Thymus (tissue), 14 donors: ENCODE results near the gene CSDE1. TPM values are rescaled to one million over a fixed set of nuclear protein-coding genes. Genes with fewer than 3 reads are reported as not detected.
"Not testable (repeated sequence)": the region's sequence is repeated elsewhere in the genome, so short reads cannot be mapped to it uniquely, and the experiment has no call there.

Experiments
- DNase-seq, 9 donors: peaks; one replicate each; pipeline ENCODE4 v3.0.0-alpha.2; 2013; ENCODE audit warnings: low spot score in 9 of 9, low read depth in 6 of 9, missing footprints in 1 of 9
- H3K27ac ChIP-seq, 2 donors: one replicate each; pipeline ENCODE4 v1.5.1; 2013; ENCODE audit warnings: control low read depth in 1 of 2, low read depth in 1 of 2, low read length in 1 of 2, mild to moderate bottlenecking in 1 of 2, moderate library complexity in 1 of 2
- H3K27me3 ChIP-seq, 2 donors: one replicate each; pipeline ENCODE4 v1.5.1; 2013; ENCODE audit warnings: low read length in 1 of 2; ENCODE audit not compliant: control insufficient read depth in 2 of 2, insufficient read depth in 1 of 2
- H3K36me3 ChIP-seq, 2 donors: one replicate each; pipeline ENCODE4 v1.5.1; 2013; ENCODE audit warnings: low read length in 1 of 2, mild to moderate bottlenecking in 1 of 2, moderate library complexity in 1 of 2; ENCODE audit not compliant: control insufficient read depth in 2 of 2, insufficient read depth in 2 of 2
- H3K4me1 ChIP-seq, 2 donors: one replicate each; pipeline ENCODE4 v1.5.1; 2013; ENCODE audit warnings: low read length in 2 of 2; ENCODE audit not compliant: control insufficient read depth in 2 of 2, insufficient read depth in 2 of 2
- H3K4me3 ChIP-seq, 2 donors: one replicate each; pipeline ENCODE4 v1.5.1; 2013; ENCODE audit warnings: low read length in 2 of 2, control low read depth in 1 of 2, mild to moderate bottlenecking in 1 of 2
- H3K9me3 ChIP-seq, 2 donors: one replicate each; pipeline ENCODE4 v1.5.1; 2013; ENCODE audit warnings: low read length in 1 of 2, mild to moderate bottlenecking in 1 of 2; ENCODE audit not compliant: control insufficient read depth in 2 of 2, insufficient read depth in 1 of 2
- WGBS: extraction: QIAGEN DNeasy Blood & Tissue Kit; methylation state at CpG from one replicate; pipeline ENCODE4 v1.1.7; 2013; 5-methylcytosine and 5-hydroxymethylcytosine counted together
- long read RNA-seq, 10 donors: transcript quantifications; one replicate each; lab custom pipeline, GENCODE V29; 2026
- polyA plus RNA-seq: library from polyadenylated mRNA; stranded (reverse); fragments of 200-250 nt; gene quantifications from one replicate; pipeline ENCODE4 v1.2.3, GENCODE V29; 2013
- total RNA-seq: library from RNA; stranded (reverse); fragments of 120-200 nt; gene quantifications from one replicate; pipeline ENCODE4 v1.2.4, GENCODE V29; 2013
- donor health status: healthy.

The CSDE1 gene
- 216 TPM for total RNA-seq
- polyA plus RNA-seq: 204 TPM
- long read RNA-seq, donor 1, full-length matches to known transcripts: 2 of 2 reads
- long read RNA-seq, donor 1, partial matches to known transcripts: 0 of 2 reads
- long read RNA-seq, donor 1, other reads (novel, unspliced or antisense): 0 of 2 reads
- long read RNA-seq, donor 2, full-length matches to known transcripts: 106 of 190 reads
- long read RNA-seq, donor 2, partial matches to known transcripts: 79 of 190 reads
- long read RNA-seq, donor 2, other reads (novel, unspliced or antisense): 5 of 190 reads
- long read RNA-seq, donor 3, full-length matches to known transcripts: 48 of 78 reads
- long read RNA-seq, donor 3, partial matches to known transcripts: 30 of 78 reads
- long read RNA-seq, donor 3, other reads (novel, unspliced or antisense): 0 of 78 reads
- long read RNA-seq, donor 4, full-length matches to known transcripts: 27 of 27 reads
- long read RNA-seq, donor 4, partial matches to known transcripts: 0 of 27 reads
- long read RNA-seq, donor 4, other reads (novel, unspliced or antisense): 0 of 27 reads
- long read RNA-seq, donor 5, full-length matches to known transcripts: 58 of 108 reads
- long read RNA-seq, donor 5, partial matches to known transcripts: 45 of 108 reads
- long read RNA-seq, donor 5, other reads (novel, unspliced or antisense): 5 of 108 reads
- long read RNA-seq, donor 6, full-length matches to known transcripts: 32 of 55 reads
- long read RNA-seq, donor 6, partial matches to known transcripts: 23 of 55 reads
- long read RNA-seq, donor 6, other reads (novel, unspliced or antisense): 0 of 55 reads
- long read RNA-seq, donor 7, full-length matches to known transcripts: 66 of 93 reads
- long read RNA-seq, donor 7, partial matches to known transcripts: 21 of 93 reads
- long read RNA-seq, donor 7, other reads (novel, unspliced or antisense): 6 of 93 reads
- long read RNA-seq, donor 8, full-length matches to known transcripts: 14 of 19 reads
- long read RNA-seq, donor 8, partial matches to known transcripts: 5 of 19 reads
- long read RNA-seq, donor 8, other reads (novel, unspliced or antisense): 0 of 19 reads
- long read RNA-seq, donor 9, full-length matches to known transcripts: 36 of 41 reads
- long read RNA-seq, donor 9, partial matches to known transcripts: 5 of 41 reads
- long read RNA-seq, donor 9, other reads (novel, unspliced or antisense): 0 of 41 reads
- long read RNA-seq, donor 10, full-length matches to known transcripts: 24 of 32 reads
- long read RNA-seq, donor 10, partial matches to known transcripts: 8 of 32 reads
- long read RNA-seq, donor 10, other reads (novel, unspliced or antisense): 0 of 32 reads

- Histone ChIP-seq H3K4me3 (peak within 1 kb of the TSS; percentile 99), H3K9me3 (no peaks in the 10 kb centered on the region), H3K4me1 (peaks cover 23 to 24% of the 10 kb centered on the region in 2 donors), H3K27me3 (no peaks in the 10 kb centered on the region), H3K27ac (peak within 1 kb of the TSS; percentile 100), H3K36me3 (peaks cover 0 to 5% of the 10 kb centered on the region in 2 donors)
- WGBS: under 1% methylated on average over 50 of the region's 50 CpGs
- DNase-seq: peak; percentile 95 to 99 (median 98)
Observed at GRCh38 chr1:114757455-114758255, at the start of gene CSDE1. Gene CSDE1, minus strand, starts transcription at chr1:114757984. Its CDS starts 18,094 bp downstream, at chr1:114739890.

- H3K4me3 ChIP-seq, DNase-seq, H3K27me3 ChIP-seq, H3K27ac ChIP-seq, H3K36me3 ChIP-seq, H3K4me1 ChIP-seq, H3K9me3 ChIP-seq: not testable (repeated sequence)
- WGBS: 96% methylated on average over 29 of the region's 33 CpGs
Observed at GRCh38 chr1:114804449-114804848, 46.7 kb upstream of the CSDE1 start.

- Histone ChIP-seq H3K4me1 (no peaks in the 10 kb centered on the region), H3K27me3 (no peaks in the 10 kb centered on the region), H3K36me3 (no peaks in the 10 kb centered on the region), H3K9me3 (no peaks in the 10 kb centered on the region), H3K4me3 (no peak overlapping the region), H3K27ac (no peak overlapping the region)
- no peak for DNase-seq
- WGBS: 82% methylated on average over 3 of the region's 3 CpGs
Observed at GRCh38 chr1:114803001-114803400, 45.2 kb upstream of the CSDE1 start.

- Histone ChIP-seq H3K27ac (no peak overlapping the region), H3K9me3 (no peaks in the 10 kb centered on the region), H3K36me3 (no peaks in the 10 kb centered on the region), H3K4me1 (no peaks in the 10 kb centered on the region), H3K4me3 (no peak overlapping the region), H3K27me3 (no peaks in the 10 kb centered on the region)
- WGBS: 98% methylated on average over 2 of the region's 2 CpGs
- no peak for DNase-seq
Observed at GRCh38 chr1:114794038-114794437, 36.3 kb upstream of the CSDE1 start.

GRCh38 chr1:114790581-114790980 is 32.8 kb upstream of the CSDE1 start:
- not testable (repeated sequence) for DNase-seq, H3K27ac ChIP-seq, H3K9me3 ChIP-seq, H3K27me3 ChIP-seq, H3K4me1 ChIP-seq, H3K4me3 ChIP-seq, H3K36me3 ChIP-seq
- 95% methylated on average over 24 of the region's 25 CpGs for WGBS

GRCh38 chr1:114786440-114786839 is 28.7 kb upstream of the CSDE1 start:
- H3K36me3 ChIP-seq, H3K27ac ChIP-seq, H3K27me3 ChIP-seq, DNase-seq, H3K4me1 ChIP-seq, H3K9me3 ChIP-seq, H3K4me3 ChIP-seq: not testable (repeated sequence)
- WGBS: 95% methylated on average over 1 of the region's 1 CpG

- no peak for DNase-seq
- peaks cover 0 to 7% of the 10 kb centered on the region in 2 donors for H3K9me3 ChIP-seq
- no peak overlapping the region for H3K4me3 ChIP-seq
- WGBS: 95% methylated on average over 5 of the region's 5 CpGs
- H3K27me3 ChIP-seq: peaks cover 2 to 5% of the 10 kb centered on the region in 2 donors
- peaks cover 3 to 10% of the 10 kb centered on the region in 2 donors for H3K36me3 ChIP-seq
- no peak overlapping the region for H3K27ac ChIP-seq
- peaks cover 0 to 5% of the 10 kb centered on the region in 2 donors for H3K4me1 ChIP-seq
Observed at GRCh38 chr1:114782476-114782875, 24.7 kb upstream of the CSDE1 start.
